RPMI7951 (cell line): ENCODE data around the gene LRIT2. TPM values are rescaled to one million over a fixed set of nuclear protein-coding genes. Genes with fewer than 3 reads are reported as not detected.

Source experiments
- DNase-seq: peaks from one replicate; pipeline ENCODE4 v3.0.0-alpha.2; 2012; ENCODE audit warnings: low read depth
- total RNA-seq: library from RNA; depleted of rRNA; stranded (reverse); fragments of >200 nt; shearing (Covaris generic); gene quantifications from 2 replicates; pipeline ENCODE4 v1.2.3, GENCODE V29; 2014; rRNA removed

The LRIT2 gene, protein sequence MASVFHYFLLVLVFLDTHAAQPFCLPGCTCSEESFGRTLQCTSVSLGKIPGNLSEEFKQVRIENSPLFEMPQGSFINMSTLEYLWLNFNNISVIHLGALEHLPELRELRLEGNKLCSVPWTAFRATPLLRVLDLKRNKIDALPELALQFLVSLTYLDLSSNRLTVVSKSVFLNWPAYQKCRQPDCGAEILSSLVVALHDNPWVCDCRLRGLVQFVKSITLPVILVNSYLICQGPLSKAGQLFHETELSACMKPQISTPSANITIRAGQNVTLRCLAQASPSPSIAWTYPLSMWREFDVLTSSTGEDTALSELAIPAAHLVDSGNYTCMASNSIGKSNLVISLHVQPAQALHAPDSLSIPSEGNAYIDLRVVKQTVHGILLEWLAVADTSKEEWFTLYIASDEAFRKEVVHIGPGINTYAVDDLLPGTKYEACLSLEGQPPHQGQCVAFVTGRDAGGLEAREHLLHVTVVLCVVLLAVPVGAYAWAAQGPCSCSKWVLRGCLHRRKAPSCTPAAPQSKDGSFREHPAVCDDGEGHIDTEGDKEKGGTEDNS
- not detected in 2 replicates for total RNA-seq

DNA sequence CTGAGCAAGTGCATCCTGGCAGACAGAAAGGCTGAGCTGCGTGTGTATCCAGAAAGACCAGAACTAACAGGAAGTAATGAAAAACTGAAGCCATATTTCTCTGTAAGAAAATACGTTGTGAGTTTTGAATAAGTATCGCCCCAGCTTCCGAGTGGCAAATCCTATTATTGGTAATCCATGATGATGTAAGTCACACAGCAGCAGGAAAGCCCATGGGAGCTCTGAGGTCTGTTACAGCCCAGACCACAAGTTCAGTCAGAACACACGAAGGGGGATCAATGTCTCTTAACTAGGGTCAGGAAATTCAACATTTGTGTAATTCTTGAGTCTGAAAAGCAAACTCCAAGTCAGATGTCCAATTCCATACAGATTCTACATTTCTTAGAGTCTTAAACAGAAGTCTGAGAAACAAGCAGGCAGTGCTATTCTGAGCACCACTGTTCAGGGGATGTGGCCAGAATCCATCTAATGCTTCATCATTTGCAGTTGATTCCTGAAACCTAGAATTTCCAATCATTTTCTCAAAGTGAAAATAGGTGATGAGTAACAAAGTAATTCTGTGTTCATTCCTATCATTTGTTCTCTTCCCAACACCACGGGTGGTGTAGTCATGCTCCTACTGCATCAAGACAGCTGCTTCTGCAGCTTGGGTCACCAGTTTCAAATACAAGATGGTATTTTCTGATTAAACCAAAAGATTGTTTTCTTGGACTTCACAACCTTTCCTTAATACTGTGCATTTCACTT is at the start of gene LRIT2:
Gene LRIT2 (minus strand): TSS at position 118 of the 747 bp plus-strand sequence. CDS start 24 bp downstream, at position 94.
- DNase-seq, result no peak

DNA sequence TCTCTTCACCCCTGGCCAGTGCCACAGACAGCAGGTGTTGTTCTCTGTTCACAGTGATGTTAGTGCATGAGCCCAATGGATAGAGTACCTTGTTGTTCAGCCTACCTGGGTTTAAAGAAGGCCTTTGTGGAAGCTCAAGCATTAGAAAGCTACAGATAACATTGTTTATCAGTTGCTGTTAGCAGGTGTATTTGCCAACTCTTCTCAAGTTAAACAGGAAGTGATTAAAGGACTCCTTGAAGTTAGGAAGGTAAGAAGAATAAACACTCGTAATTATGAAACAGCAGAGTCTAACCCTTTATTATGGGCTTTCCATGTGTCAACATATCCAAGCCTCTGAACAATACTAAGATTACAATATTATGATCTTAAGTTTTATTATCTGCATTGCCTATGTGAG is 45.4 kb upstream of the LRIT2 start:
- no peak for DNase-seq

DNA sequence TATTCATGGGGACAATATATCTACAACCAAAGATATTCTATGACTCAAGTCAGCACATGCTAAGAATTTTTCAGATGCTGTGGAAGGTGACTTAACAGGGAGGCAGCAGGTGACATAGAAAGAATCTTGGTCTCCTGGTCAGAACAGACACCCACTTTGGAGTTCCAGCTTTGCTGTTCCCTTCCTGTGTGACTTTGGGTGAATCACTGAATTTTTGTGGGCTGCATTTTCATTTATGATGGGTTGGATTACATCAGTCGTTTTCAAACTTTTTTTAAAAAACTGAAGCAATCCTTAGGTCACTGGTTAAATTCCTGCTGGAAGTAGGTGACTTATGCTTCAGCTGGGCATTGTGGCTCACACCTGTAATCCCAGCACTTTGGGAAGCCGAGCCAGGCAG is 44.4 kb upstream of the LRIT2 start:
- DNase-seq, result peak; percentile 49

DNA sequence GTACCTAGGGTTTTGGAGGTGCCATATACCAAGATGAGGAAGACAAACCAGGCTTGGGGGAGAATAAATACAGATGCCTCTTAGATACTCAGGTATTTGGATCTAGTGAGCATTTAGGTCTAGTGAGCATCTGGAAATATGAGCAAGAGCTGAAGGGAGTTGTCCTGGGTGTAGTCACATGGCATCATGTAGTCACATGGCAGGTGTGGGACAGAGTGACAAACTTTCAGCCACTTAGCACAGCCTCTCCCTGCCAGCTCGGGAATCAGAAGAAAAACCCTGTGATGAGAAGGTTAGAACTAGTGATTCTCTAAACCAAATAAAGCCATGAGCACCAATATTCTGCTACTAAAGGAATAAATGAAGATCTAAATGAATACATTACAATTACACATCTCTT is 43.8 kb upstream of the LRIT2 start:
- DNase-seq, result no peak

DNA sequence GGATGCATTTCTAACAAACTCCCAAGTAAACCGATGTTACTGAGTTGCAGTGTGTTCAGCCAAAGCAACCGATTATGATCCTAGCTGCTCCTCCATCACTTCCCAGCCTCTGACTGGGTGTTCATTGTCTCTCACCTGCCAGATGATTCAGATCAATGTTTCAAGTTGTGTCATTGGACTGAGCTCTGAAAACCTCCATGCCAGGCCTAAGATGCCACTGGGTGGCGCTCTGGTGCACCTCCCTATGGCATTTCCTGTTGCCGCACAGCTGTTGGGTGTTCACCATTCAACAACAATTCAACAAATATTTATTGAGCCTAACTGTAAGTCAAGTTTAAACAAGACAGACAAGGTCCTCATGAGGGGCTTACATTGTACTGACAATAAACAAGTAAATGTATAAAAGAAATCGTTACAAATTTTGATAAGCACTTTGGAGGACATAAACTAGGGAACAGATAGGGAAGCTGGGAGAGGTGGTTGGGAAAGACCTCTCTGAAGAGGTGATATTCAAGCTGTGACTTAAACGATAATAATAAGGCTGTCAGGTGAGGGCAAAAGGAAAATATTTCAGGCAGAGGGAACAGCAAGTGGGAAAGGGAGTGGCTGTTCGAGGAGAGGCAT is 42.3 kb upstream of the LRIT2 start:
- DNase-seq, result peak; percentile 37

DNA sequence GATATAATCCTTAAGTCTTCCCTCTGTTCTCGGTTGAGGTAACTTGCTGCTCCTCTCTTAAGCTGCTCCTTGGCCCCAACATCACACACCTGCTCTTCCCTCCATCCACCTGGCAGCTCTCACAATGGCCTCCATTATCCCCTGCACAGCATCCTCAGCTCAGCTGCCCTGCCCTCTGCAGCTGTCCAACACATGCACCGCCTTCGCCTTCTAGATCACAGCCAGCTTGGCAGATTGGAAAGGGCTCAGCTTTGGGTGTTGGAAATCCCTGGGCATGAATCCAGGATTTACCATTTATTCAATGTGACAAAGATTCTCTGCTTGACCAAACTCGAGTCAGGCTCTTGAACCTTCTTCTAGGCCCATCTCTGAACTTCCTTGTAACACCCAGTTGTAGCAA is 40.1 kb upstream of the LRIT2 start:
- peak; percentile 3 for DNase-seq

DNA sequence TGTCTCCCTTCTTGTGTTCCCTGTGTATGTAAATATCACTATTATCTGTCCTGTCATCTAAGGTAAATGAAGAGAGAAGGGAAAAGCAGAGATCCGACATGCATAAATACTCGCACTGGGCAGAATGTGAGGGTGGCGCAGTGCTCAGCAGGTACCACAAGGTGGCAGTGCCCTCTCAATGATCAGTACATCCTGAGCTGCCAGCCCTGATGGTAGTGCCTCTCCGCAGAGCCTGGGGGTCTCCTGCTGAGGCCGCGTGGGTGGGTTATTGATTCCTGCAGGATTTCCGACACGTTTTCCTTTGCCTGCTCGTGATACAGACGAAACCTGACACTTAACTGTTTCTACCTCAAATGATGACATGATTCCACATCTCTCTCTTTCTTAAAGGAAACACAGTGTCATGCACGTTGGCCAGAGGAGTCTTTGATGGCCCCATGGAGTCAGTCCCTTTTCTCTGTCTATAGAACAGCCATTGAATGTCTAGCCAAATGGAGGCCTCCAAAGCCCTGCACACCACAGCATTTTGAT is 39.3 kb upstream of the LRIT2 start:
- DNase-seq, result peak; percentile 42

DNA sequence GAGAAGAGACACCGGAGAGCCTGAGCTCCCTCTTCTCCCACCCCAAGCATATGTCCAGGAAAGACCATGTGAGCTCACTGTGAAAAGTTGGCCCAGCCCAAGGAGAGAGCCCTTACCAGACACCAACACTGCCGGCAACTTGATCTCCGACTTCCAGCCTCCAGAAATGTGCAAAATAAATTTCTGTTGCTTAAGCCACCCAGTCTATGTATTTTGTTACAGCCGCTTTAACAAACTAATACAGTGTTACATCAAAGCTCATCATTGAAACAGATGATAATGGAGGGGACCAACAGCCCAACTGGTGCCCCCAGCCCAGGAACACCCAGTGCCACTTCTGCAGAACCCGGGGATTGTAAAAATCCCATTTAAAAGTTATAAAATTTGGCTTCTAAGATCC is 38.4 kb upstream of the LRIT2 start:
- DNase-seq, result no peak

DNA sequence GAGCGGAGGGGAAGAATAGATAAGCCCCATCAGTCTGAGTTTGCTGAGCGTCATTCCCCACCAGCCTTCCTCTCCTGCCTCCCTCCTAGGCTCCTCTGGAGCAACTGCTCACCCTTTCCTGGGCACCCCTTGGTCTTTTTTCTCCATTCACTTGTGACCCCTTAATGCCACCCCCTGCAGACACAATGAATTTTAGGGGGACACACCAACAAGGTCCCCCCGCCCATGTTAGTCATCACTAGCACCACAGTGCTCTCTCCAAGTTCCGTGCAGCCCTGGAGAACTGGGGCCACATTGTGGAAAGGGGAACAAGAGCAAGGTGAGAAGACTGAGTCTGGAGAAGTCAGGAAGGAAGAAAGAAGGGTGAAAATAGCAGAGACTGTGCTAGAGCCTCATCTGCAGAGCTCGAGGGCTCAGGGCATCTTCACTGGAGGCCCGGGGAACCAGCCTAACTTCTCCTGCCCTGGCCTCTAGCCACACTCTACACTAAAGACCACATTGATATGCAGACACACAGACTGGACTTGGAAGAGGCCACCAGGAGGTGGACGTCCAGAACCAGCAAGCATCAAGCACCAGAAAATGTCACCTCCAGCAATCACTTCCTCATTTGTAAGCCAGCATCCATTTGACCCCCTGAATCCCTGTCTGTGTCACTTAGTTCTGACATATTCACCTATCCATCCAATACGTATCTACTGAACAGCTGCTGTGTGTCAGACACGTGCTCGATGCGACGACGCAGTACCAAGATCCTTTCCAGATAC is 37.0 kb upstream of the LRIT2 start:
- DNase-seq, result no peak

DNA sequence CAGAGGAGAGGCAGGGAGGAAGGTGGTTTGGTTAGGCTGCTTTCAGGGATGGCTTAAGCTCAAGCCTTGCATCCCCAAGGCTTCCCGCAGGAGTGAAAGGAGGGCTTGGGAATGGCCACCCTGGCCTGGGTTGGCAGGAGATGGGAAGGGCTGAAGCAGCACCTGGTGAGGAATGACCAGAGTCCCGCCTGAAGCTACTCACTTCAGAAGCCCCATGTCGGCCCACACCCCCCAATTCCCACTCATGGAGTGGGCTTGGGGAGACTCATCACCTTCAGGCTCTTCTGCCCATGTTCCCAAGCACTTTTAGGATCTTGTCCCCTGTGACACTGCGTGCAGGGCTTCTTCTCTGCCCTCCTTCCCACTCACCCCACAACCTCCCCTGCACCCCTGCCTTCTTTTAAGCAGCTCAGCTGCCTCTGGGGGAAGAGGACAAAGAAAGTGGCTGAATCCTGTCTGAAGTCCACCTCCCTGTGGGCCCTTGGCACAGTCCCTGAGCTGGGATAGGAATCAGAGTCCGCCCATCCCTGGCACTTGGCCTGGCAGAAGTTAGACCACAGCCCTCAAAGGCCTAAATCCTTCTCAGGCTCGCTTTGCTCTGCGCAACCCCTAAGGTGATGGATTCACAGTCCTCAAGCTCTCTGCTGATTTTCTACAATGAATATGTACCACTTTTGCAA is 36.0 kb upstream of the LRIT2 start:
- no peak for DNase-seq

DNA sequence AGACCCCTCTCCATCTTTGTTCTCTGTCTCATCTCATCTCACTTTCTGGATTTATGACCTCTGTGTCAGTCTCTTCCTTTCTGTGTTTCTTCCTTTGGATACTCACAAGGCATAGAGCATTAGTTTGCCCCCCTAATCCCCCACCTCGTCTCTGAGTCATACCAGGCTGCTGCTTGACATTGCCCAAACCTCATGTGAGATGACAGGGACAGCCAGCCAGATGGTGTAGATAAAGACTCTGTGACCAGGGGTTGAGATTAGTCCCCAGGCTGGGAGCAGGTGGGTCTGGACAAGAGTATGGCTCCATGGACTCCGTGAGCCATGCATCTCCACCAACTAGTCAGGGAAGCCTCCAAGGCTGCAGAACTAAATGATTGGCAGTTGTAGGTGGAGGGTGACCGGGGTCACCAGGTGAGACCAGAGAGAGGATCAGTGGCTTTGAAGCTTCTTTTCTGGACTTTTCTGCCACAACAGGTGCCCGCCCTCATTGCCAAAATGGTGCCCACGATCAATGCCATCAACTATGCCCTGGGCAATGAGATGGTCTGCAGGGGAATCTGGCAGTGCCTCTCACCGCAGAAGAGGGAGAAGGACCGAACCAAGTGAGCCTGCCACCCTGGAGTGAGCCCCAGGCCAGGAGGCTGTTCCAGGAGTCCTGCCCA is 32.8 kb upstream of the LRIT2 start:
- peak; percentile 1 for DNase-seq

DNA sequence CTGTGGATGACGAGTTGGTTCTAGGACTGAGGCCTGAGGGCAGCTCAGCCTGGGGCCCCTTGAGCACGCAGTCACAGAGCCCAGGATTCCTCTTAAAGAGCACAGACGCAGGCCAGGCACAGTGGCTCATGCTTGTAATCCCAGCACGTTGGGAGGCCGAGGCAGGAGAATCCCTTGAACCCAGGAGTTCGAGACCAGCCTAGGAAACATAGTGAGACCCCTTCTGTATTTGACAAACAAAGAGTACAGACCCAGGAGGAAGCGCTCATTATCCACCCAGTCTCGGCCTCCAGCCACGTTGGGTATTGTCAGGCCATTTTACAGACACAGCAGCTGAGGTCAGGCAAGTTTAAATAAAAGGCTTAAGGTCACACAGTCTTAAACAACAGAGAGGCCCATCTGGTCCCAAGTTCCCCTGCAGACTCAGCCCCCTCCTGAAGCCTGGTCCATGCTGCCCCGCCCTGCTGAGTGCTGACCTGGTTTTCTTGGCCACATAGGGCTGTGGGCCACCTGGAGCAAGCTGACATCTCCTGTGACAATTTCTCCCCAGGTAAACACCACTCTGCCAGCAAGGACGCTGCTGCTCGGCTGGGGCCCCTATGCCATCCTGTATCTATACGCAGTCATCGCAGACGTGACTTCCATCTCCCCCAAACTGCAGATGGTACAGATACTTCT is 32.1 kb upstream of the LRIT2 start:
- no peak for DNase-seq

DNA sequence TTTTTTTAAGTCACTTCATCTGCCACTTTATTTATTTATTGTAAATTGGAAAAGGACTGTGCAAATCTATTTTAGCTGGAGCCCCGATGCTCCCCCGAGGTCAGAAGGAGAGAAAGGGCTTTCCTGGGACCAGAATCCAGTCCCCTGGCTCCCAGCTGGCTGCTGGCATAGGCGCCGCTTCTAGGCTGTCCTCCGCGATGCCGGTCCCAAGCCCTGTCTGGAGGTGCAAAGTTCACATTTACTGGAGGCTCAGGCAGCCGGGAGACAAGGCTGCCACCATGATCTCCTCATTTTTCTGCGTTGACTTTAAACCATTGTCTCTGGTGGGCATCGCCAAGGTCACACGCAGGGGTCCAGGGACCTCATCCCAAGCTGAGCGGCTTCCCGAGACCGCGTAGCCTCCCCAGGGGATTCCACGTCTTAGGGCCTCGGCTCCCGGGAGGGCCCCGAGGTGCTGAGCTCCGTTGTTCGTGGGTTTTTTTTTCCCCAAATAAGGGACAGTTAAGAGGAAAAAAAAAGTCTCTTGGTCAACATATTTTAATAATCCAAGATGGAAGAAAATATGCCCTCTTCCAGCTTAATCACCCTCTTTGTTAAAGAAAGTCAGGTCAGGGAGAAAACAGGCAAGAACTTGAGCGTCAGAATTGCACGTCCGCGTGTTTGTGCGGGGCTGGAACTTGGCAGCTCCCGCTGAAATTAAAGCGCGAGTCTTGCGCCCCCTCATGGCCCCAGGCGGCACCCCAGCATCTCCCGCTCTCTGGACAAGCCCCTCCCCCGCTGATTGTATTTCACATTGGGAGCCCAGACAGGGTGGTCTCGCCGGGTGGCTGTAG is 31.4 kb upstream of the LRIT2 start:
- DNase-seq, result peak; percentile 35

DNA sequence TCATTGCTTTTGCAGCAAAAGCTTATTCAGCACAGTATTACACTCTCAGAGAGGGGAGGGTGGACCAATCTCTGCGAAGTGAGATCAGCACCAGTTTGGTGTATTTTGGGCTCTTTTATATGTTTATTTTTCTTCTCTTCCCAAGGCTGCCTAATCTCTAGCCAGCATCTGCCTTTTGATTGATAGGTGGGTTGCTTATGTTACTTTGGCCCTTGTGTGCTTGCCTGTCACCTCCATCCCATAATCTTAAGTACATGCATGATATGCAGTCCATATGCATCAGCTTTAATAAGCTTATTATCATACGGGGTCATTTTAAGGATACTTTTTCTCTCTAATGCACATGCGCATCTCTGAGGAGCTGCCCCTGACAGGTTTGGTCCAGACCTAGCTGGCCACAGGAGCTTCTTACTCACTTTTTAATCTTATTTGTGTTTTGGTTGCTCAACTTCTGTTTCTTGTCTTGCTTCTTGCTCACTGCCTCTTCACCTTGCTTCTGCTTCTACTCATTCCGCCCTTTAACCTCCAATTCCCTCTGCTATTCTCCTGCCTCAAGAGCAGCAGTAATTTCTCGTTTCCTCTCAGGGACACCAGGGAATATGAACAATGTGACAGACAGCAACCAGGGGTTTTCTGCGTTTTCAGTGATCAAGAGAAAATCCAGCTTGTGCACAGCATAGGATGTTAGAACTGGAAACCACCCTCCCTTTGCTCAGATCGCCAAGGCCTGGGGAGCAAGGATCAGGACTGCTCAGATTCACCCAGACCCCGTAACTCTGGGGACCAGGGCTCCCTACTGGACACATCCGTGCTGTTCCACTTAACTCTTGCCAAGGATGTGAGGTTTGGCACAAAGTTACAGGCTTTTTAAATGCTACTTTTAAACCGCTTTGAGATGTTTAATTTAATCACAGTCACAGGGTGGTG is 29.5 kb upstream of the LRIT2 start:
- DNase-seq, result no peak

DNA sequence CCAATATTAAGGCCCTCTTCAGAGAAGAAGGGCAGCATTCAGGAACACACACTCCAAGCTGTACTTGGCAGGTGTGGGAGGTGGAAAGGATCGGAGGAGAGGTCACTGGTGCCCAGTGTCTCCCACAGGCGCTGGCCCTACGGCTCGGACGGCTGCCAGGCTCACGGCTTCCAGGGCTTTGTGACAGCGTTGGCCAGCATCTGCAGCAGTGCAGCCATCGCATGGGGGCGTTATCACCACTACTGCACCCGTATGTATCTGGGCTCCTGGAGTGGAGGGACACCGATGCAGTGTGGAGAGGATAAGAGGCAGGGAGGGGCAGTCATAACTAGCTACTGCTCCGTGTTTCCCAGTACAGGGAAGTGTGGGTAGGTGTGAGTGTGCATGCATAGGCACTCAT is 23.4 kb upstream of the LRIT2 start:
- DNase-seq, result no peak

DNA sequence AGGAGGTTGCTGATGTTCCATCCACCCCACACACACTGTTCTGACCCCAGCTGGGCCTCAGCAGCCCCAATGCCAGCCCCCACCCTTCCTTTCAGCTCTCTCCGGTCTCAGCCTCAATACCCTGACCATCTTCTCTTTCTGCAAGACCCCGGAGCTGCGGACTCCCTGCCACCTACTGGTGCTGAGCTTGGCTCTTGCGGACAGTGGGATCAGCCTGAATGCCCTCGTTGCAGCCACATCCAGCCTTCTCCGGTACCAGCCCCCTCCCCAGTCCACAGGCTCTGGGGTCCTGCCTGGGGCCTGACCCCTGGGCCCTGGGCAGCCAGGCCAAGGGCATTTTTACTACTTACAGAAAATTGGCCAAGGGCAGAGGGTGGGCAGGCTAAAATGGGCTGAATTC is 22.2 kb upstream of the LRIT2 start:
- DNase-seq, result no peak

DNA sequence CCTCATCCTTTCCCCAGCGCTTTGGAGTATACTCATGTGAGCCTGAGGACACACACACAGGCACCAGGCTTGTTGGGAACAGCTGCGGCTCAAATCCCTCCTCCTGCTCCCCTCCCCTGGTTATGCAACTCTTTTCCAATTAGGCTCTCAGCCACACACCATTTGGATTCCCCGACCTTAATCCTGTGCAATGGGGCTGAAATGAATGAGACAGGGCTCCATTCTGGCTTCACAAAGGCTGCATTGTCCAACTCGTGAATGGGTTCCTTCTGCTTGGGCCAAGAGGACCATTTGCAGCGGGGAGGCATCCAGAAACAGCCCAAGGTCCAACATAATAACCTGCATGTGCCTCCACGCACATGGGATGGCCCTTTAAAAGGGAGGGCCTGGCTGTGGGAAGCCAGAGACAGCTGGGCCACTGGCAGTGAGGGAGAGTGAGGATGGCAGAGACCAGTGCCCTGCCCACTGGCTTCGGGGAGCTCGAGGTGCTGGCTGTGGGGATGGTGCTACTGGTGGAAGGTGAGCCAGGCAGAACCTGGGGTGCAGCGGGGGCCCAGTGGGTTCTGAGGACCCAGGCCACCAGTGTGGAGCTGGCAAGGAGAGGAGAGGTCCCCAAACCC is 19.4 kb upstream of the LRIT2 start, which contains the start of gene RGR:
Gene RGR (plus strand): TSS at position 403 of the 620 bp plus-strand sequence. CDS start 38 bp downstream, at position 441.
- DNase-seq, result peak; percentile 53
